Natural killer cell (primary cell): ENCODE results near the gene SLC30A1. TPM values are rescaled to one million over a fixed set of nuclear protein-coding genes. Genes with fewer than 3 reads are reported as not detected.

Experiments used
- ATAC-seq, 3 donors: fragments of 150-1000 bp in 2 of 3; fragments of 200-7000 bp in 1 of 3; cut with Tn5 transposase; 1 replicate in 1 of 3; 2 replicates in 2 of 3; pipeline ENCODE4 v1.10.0; 2021; ENCODE audit warnings: mild to moderate bottlenecking in 2 of 3, moderate library complexity in 2 of 3
- DNase-seq, 2 donors: peaks; one replicate each; pipeline versions ENCODE4 v3.0.0 to v3.0.0-alpha.2; 2013 to 2021; ENCODE audit warnings: mixed read lengths in 1 of 2
- H3K27ac ChIP-seq: one replicate; pipeline ENCODE4 v1.5.1; 2013; ENCODE audit warnings: mild to moderate bottlenecking, low read length
- H3K27me3 ChIP-seq: one replicate; pipeline ENCODE4 v1.6.1; 2013; ENCODE audit warnings: low read length; ENCODE audit not compliant: control insufficient read depth, insufficient read depth
- H3K36me3 ChIP-seq: one replicate; pipeline ENCODE4 v1.6.1; 2013; ENCODE audit warnings: low read length; ENCODE audit not compliant: control insufficient read depth, insufficient read depth
- H3K4me1 ChIP-seq: one replicate; pipeline ENCODE4 v1.6.1; 2013; ENCODE audit warnings: low read length; ENCODE audit not compliant: control insufficient read depth, insufficient read depth
- H3K4me3 ChIP-seq: one replicate; pipeline ENCODE4 v1.5.1; 2013; ENCODE audit warnings: low read length
- H3K9me3 ChIP-seq: one replicate; pipeline ENCODE4 v1.6.1; 2013; ENCODE audit warnings: low read length; ENCODE audit not compliant: control insufficient read depth, insufficient read depth
- H3K27ac Mint-ChIP-seq, 2 donors: one replicate each; pipeline ENCODE4 v1.8.0; 2022; ENCODE audit warnings: mild to moderate bottlenecking in 2 of 2, mixed read lengths in 2 of 2, moderate library complexity in 1 of 2
- H3K27me3 Mint-ChIP-seq, 2 donors: one replicate each; pipeline ENCODE4 v1.8.0; 2022; ENCODE audit warnings: low read depth in 2 of 2, mixed read lengths in 2 of 2
- H3K36me3 Mint-ChIP-seq: one replicate; pipeline ENCODE4 v1.8.0; 2022; ENCODE audit warnings: mixed read lengths
- H3K4me1 Mint-ChIP-seq, 2 donors: one replicate each; pipeline ENCODE4 v1.8.0; 2022; ENCODE audit warnings: mixed read lengths in 2 of 2
- H3K4me3 Mint-ChIP-seq: one replicate; pipeline ENCODE4 v1.8.0; 2022; ENCODE audit warnings: mild to moderate bottlenecking, moderate library complexity, mixed read lengths
- H3K9me3 Mint-ChIP-seq, 2 donors: one replicate each; pipeline ENCODE4 v1.8.0; 2022; ENCODE audit warnings: mixed read lengths in 2 of 2
- CTCF ChIP-seq: fragments of 200-600 bp; IDR thresholded peaks from one replicate; pipeline ENCODE4 v1.8.0; 2022; ENCODE audit warnings: antibody characterized with exemption
- WGBS: methylation state at CpG from one replicate; pipeline ENCODE4 v1.1.7; 2013; ENCODE audit warnings: missing lambda C conversion rate; ENCODE audit not compliant: insufficient coverage; 5-methylcytosine and 5-hydroxymethylcytosine counted together
- intact Hi-C: fragments of 100-400 bp; cut with micrococcal nuclease; formaldehyde crosslinking; loops from one replicate; pipeline ENCODE4 v1.14.2; 2022
- total RNA-seq, 4 donors: library from RNA; stranded (reverse); fragments of 120-200 nt in 1 of 4; gene quantifications; one replicate each; pipeline versions ENCODE4 v1.2.3 to v1.2.4, GENCODE V29; 2013 to 2022

SLC30A1 gene
- total RNA-seq, 3 donors from 2014 or later (not counting 1 experiment from before 2014, with no cell fraction given): 8.4 to 16.0 (median 12.1) TPM

- H3K4me3 Mint-ChIP-seq: no peak overlapping the region
- H3K9me3 Mint-ChIP-seq: no peaks in the 10 kb centered on the region
- WGBS: 88% methylated on average over 5 of the region's 6 CpGs
- peaks cover 0 to 7% of the 10 kb centered on the region in 2 donors for H3K27me3 Mint-ChIP-seq
- peaks cover 0 to 4% of the 10 kb centered on the region in 2 donors for H3K4me1 Mint-ChIP-seq
- no peaks in the 10 kb centered on the region for H3K36me3 ChIP-seq
- H3K4me1 ChIP-seq: peaks cover 4% of the 10 kb centered on the region
- intact Hi-C loops: no loop called here
- no peak overlapping the region for H3K27ac Mint-ChIP-seq
- no peak for ATAC-seq
- H3K9me3 ChIP-seq: no peaks in the 10 kb centered on the region
- no peaks in the 10 kb centered on the region for H3K27me3 ChIP-seq
- no peaks in the 10 kb centered on the region for H3K36me3 Mint-ChIP-seq
- H3K4me3 ChIP-seq: no peak overlapping the region
- no peak overlapping the region for H3K27ac ChIP-seq
- DNase-seq: no peak
- TF ChIP-seq CTCF: no peak
These were observed 46.9 kb downstream of the SLC30A1 start for GRCh38 chr1:211532088-211532444.

- Mint-ChIP-seq H3K9me3 (no peaks in the 10 kb centered on the region), H3K36me3 (no peaks in the 10 kb centered on the region), H3K4me1 (peaks cover 0 to 4% of the 10 kb centered on the region in 2 donors), H3K27me3 (peaks cover 0 to 7% of the 10 kb centered on the region in 2 donors), H3K4me3 (no peak overlapping the region), H3K27ac (no peak overlapping the region)
- Histone ChIP-seq H3K27me3 (no peaks in the 10 kb centered on the region), H3K27ac (no peak overlapping the region), H3K9me3 (no peaks in the 10 kb centered on the region), H3K36me3 (no peaks in the 10 kb centered on the region), H3K4me3 (no peak overlapping the region), H3K4me1 (peaks cover 4% of the 10 kb centered on the region)
- ATAC-seq (no peak), DNase-seq (no peak)
- TF ChIP-seq CTCF: no peak
- 78% methylated on average over 15 of the region's 15 CpGs for WGBS
- intact Hi-C loops: no loop called here
These were observed 47.5 kb downstream of the SLC30A1 start for GRCh38 chr1:211531194-211532087.

GRCh38 chr1:211530102-211530501 is 48.9 kb downstream of the SLC30A1 start:
- ATAC-seq (no peak), DNase-seq (no peak)
- Mint-ChIP-seq H3K27ac (no peak overlapping the region), H3K36me3 (no peaks in the 10 kb centered on the region), H3K9me3 (no peaks in the 10 kb centered on the region), H3K4me3 (no peak overlapping the region), H3K4me1 (peaks cover 0 to 4% of the 10 kb centered on the region in 2 donors), H3K27me3 (peaks cover 0 to 7% of the 10 kb centered on the region in 2 donors)
- Histone ChIP-seq H3K4me1 (peaks cover 4% of the 10 kb centered on the region), H3K27ac (no peak overlapping the region), H3K9me3 (no peaks in the 10 kb centered on the region), H3K36me3 (no peaks in the 10 kb centered on the region), H3K27me3 (no peaks in the 10 kb centered on the region), H3K4me3 (no peak overlapping the region)
- 53% methylated on average over 1 of the region's 2 CpGs for WGBS
- intact Hi-C loops: no loop called here
- TF ChIP-seq CTCF: no peak
